HG03460 (cell line): ENCODE results near the gene FAM163A.
"Not testable (repeated sequence)": the region's sequence is repeated elsewhere in the genome, so short reads cannot be mapped to it uniquely, and the experiment has no call there.

Experiments used
- ATAC-seq: cut with Tn5 transposase; IDR thresholded peaks from one replicate; pipeline ENCODE4 v1.9.1; 2021; ENCODE audit not compliant: unreplicated experiment

The FAM163A gene

DNA sequence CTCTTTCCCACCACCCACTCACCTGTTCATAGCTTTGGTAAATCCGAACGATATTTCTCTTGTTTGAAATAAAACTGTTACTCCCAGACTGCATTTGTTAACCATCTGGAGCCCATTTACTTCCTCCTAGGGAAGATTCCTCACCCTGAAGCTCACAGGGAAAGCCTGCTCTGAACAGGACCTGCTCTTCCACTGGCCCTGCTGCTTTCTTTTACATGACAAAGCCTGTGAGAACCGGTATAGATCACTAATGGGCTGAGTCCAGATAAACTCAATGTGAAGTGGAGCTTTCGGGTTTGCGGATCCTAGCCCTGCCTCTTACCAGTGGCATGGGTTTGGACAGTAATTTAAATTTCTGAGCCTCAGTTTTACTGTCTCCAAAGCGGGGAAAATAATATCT is 45.2 kb downstream of the FAM163A start:
- no peak for ATAC-seq

DNA sequence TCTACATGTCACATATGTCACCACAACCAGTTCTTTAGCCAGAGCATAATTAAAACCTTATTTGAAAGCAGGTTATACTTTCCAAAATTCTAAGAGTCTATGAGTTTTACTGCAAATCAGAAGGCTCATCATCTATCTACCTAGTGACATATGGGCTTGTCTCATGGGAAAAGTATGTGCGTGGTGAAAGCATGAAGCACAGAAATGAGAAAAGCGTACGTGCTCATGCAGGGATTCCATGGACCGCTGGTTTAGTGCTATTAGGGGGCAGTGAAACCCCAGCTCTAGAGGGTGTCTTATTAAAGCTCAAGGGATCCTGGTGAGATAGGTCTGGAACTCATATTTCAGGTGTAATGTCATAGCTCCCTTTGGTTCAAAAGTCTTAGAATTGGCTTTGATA is 50.2 kb downstream of the FAM163A start:
- no peak for ATAC-seq

DNA sequence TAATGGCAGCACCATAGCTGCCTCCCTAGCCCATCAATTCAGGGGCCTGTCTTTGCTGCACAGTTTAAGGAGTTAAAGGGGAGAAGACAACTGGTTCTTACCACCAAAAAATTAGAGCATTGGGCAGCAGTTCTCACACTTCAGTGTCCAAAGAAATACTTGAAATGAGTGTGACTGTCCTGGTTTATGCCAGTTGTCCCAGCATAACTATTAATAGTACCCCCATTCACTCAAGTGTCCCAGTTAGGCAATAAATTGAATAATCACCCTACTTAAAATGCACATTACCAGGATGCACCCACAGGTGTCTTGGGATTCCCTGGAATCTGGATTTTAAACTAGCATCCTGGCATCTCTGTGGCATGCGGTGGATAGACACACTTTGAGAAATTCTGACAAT is 51.1 kb downstream of the FAM163A start:
- no peak for ATAC-seq

DNA sequence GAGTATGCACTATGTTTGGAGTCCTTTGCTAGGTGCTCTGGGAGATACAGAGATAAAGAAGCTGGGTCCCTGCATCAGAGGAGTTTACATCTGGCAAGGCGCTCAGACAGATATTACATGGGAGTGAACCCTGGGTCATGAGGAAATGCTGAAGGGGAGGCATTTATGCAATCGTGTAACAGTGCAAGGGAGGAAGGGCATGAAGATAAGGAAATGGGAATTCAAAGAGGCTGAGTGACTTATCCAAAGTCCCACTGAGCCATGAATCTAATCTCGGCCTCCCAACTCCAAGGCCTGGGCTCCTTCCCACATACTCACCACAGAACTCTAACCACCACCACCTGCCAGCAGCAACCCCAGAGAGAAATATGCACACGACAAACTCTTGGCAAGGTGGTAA is 51.6 kb downstream of the FAM163A start:
- no peak for ATAC-seq

DNA sequence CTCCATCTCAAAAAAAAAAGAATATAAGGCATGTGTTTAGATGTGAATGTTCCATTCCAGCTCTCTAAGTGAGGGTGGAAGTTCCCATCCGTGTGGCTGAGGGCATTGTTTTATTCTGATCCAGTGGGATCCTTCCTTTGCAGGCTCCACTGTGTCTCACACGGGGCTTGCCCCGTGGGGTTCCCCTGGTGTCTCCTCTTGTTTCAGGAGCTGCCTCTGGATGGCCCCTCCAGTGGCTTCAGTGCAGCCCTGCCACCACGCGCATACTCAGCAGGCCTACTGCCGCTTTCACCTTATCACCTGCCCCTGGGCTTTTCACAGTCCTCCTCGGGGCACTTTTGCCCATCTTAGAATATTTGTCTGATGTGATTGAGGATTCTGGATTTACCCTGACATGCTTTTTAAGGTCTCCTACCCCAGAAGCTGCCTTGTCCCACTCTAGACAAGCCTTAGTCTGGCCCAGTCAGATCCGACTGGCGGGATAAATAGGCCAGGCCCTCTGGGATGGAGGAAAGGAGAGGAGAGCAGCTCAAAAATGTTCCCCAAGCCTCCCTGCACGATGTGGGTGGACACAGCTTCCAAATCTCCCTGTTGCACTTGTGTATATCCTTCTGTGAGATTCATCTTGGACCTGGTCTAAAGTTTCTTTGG is 55.2 kb downstream of the FAM163A start:
- ATAC-seq: no peak

DNA sequence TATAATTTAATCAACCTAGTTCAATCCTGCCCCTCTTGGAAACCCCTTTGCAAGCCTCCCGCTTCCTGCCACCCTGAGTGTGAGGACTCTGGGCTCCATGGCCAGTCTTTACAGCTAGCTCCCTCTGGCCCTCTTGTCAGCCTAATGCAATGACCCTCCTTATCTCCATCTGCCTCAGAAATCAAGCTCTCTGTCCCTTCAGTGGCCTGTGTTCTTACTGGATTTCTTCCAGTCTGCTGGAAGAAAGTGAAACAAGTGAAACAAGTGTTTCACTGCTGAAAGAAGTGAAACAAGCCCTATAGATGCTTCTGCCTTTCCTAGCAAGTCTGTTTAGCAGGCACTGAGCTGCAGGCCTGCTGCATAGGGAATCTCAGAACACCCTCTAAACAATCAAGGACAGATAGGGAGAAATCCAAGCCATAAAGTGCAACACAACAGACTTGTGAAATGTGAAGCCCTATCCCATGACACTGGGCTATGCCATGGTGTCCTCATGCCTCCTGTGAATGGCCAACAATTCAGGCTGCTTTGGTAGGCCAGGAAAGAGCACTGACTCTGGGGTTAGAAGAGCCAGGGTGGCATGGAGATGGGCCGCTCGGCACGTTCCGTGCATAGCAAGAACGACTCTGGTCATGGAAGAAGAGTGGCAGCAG is 55.9 kb downstream of the FAM163A start:
- no peak for ATAC-seq

DNA sequence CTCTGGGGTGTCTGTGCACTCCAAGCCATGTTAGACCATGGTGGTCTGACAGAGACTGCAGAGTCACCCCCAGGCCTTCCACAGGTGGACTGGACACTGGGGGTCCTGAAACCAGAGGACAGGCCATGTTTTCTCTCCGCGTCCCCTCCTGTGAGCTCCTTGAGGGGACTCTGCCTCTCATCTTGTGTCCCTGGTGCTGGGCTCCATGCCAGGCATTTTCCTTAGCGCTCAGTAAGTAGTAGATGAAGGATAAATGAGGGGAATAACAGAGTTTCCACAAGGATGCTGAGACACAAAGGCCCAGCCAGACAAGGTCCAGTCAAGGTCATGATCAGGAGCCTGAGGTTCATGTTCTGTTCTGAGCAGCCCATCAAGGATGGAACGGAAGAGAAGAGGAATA is 57.4 kb downstream of the FAM163A start:
- ATAC-seq: no peak

DNA sequence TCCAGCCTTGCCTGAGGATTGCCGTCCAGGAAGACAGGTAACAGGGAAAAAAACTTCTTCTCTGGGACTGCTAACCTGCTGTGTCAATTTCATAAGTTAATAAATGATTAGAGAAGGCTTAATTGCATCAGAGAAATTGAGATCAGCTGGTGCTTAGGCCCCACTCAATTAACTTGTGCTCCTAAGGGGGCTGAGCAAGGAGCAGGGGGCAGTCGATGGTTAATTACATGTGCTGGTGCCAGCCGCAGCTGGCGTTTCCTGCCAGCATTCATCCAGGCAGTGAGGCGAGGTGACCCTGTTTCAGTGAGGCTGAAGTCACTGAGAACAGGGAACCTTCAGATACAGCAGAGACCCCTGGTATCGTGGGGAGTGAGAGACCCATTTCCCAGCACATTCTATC is 60.0 kb downstream of the FAM163A start:
- no peak for ATAC-seq

DNA sequence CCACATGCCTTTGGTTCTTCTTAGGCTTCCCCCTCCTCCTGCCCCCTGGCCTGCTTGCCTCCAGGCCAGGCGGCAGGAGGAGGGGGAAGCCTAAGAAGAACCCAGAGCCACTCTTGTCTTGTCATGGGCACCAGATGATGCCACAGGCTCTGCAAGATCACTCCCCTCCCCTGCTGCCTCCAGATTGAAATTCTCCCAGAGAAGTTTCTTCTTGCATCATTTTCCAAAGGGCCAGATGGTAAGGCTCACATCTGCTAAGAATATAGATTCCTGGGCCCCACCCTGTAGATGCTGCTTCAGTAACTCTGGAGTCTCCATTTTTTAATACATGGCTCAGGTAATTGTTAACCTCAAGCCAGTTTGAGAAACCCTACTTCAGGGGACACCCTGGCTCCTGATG is 60.8 kb downstream of the FAM163A start:
- ATAC-seq: no peak

DNA sequence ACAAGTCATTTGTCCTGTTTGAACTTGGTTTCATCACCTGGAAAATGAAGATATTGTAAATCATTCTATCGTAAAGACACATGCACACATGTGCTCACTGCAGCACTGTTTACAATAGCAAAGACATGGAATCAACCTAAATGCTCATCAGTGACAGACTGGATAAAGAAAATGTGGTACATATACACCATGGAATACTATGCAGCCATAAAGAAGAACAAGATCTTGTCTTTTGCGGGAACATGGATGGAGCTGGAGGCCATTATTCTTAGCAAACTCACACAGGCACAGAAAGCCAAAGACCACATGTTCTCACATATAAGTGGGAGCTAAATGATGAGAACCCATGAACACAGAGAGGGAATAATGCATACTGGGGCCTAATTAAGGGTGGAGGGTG is 61.3 kb downstream of the FAM163A start:
- not testable (repeated sequence) for ATAC-seq

DNA sequence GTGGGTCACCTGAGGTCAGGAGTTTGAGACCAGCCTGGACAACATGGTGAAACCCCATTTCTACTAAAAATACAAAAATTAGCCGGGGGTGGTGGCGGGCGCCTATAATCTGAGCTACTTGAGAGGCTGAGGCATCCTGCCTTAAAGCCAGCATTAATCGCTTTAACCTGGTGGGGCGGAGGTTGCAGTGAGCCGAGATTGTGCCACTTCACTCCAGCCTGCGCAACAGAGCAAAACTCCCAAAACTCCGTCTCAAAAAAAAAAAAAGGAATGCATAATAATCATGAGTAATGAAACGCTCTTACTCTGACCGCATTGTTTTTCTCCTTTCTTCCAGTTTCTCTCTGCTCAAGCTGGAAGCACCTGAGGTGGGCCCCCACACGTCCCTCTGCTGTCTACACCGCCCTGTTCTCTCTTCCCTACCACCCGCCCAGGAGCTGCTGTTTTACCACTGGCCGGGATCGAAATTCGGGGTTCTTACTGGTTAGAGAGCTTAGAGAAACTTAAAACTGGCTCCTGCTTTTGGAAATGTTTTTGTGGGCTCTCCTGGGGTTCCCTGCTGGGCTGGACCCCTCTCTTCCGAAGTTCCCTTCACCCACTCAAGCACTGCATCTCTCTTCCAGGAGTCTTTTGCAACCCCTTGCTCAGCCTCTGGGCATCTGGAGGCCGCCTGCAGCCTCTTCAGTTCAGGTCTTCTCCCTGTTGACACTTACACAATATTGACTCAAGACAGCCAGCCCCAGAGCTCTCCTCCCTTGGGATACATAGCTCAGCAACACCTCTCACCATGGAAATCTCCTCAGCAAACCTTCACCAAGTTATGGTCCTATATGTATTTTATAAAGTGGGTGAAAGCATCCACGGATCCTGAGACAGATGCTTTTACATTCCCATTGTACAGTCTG is 62.5 kb downstream of the FAM163A start:
- ATAC-seq: no peak

DNA sequence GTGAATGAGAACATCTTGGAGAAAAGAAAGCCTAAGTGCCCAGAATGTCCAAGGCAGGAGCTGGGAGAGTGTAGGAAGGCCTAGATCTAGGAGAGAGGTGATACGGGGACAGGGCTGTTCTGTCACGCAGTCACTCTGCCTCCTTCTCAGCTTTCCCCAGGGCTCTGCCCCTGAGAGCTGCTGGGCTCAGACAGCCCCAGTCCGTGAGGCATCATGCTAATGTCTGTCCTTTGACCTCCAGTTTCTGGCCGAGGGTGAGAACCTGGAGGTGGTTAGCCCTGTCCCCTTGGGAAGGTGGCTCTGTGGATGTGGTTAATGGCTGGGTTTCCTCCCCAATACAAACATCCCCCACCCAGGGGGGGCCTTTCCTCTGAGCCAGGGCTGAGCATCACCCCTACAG is 63.2 kb downstream of the FAM163A start:
- no peak for ATAC-seq

DNA sequence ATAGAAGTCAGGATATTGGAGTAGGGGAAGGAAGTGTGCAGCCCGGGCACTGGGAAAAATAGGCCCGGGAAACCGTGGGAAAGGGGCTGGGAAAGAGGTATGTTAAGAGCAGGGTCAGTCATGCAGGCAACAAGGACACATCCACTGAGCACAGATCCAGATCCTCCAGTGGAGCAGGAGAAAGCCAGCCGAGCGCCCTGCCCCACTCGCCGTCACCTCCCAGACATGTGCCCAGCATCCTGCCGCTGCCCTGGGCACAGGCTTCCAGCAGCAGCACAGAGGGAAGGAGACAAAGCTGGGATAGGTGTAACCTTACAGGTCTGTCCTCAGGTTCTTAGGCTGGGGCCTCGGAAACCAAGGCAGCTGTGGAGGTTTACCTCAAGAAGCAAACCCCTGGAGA is 64.2 kb downstream of the FAM163A start:
- ATAC-seq: no peak

DNA sequence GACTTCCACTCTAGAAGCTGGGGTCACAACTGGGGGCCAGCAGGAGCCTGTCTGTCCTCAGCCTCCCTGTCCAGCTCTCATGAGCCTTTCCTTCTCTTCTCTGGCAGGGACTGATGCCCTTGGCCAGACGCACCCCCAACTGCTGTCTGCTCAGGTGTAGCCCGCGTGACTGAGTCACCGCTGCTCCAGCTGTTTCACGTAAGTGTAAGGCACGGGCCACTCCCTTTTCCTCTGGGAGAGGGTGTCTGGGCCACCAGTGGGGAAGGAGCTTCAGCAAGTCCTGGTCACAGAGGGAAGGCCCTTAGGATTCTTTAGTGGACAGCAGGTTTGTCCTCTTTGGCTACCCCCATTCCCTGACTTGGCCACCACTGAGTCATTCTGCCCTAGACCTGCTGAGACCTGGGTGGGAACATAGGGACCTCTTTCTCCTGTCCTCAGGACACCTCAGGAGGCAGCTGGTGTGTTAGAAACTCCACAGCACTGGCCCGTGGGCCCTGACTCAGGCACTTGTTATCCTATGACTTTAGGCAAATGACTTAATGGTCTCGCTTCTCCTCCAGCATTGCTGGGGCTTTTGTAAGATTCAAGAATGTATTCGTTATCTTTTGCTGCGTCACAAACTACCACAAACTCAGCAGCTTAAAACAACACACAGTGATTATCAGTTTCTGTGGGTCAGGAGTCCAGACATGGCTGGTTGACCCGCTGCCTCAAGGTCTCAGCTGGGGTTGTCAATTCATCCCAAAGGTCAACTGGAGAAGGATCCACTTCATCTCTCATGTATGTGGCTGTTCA is 64.8 kb downstream of the FAM163A start:
- ATAC-seq: no peak

DNA sequence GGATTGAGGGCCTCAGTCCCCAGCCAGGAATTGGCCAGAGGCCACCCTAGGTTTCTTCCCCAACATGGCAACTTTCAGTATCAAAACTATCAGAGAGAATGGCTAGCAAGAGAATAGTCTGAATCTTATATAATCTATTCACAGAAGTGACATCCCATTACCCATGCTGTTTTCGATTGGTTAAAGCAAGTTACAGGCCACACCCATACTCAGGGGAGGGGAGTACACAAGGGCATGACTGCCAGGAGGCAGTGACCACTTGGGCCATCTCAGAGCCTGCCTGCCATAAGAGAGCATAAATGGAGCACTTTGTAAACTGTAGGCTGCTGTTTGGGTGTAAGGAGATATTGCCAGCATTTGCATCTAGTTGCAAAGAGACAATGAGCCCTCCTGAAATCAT is 65.4 kb downstream of the FAM163A start:
- ATAC-seq: no peak

DNA sequence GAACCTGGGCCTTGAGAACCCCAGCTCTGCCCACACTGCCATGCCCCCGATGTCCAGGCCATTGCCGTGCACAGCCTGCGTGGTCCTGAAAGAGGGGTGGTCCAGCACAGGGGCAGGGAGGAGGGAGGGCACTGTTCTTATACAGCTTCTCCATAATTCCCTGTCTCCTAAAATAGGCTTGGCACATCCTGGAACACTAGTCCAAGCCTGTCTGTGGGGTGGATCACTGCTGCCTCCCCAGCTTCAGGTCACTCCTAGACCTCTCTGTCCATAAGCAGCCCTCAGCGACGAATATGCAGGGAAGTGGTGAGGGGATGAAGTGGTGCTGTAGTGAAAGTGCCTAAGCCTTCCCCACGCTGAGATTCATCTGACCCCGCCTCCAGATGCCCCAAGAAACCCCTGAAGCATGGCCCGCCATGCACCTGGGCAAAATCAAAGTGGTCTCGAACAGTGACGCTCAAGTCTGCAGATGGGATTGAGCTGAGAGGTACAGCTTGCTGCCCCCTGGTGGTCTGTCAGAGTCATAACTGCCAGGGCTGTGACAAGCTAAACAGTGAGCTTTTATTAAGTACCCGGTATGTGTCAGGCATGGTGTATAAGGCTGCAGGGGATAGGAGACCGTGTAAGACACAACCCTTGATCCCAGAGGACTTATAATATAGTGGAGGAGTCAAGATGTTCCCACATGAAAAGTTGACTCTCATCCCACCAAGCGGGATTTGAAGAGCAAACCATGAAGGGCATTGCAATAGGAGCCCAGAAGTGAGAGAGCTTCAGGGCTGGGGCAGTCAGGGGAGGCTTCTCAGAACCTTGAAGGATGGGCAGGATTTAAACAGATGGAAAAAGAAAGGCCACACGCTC is 66.6 kb downstream of the FAM163A start:
- peak; percentile 72 for ATAC-seq

DNA sequence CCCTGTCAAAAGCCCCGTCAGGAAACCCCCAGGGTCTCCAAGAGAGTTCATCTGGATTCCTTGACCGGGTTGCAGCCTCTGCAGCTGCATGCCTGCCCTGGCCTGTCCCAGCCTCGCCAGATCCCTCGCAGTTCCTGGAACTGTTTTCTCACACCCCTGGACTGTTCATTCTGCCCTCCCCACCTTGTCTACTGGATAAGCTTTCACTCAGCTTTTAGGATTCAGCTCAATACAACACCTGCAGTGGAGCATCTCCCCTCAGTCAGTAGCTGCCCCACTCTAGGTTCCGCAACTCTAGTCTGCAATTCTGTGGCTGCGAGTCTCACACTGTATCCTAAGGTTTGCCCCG is 67.2 kb downstream of the FAM163A start:
- ATAC-seq: no peak

DNA sequence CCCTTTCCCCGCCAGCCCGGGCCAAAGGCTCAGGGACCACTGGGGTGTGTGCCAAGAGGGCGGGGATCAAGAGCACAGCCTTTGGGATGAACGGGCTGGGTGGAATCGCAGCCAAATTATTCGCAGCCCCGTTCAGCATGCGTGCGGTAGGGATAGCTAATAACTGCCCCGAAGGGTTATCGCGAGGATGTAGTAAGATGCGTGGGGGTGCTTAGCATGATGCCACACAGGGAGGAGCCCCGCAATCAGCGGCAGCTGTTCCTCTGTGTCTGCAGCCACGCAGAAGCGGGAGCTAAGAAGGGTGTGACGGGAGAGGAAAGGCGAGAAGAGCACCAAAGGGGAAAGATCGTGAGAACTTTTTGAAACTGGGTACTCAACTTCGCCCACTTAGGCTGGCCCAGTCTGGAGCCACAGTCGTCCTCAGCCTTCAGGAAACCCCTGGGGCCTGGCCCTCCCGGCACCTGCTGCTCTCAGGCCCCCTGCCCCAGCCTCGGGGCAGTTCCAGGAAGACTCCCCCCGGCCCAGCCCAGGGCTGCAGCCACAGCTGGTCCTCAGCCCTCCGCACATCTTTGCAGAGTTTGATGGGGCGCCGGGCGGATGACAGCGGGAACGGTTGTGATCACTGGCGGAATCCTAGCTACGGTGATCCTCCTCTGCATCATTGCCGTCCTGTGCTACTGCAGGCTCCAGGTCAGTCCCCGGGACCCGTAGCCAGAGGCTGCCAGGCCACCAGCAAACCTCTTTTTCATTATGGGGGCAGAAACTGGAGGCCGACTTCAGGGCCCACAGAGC is 69.6 kb downstream of the FAM163A start:
- ATAC-seq: no peak
